CD4-positive, alpha-beta T cell treated with Interleukin-21 for 1 hour (primary cell): ENCODE data around the gene CTNNA3.
A peak's percentile ranks its signal among the peaks of the same experiment; 100 is the strongest.
"Not testable (repeated sequence)": the region's sequence is repeated elsewhere in the genome, so short reads cannot be mapped to it uniquely, and the experiment has no call there.

Experiments
- DNase-seq: peaks from one replicate; pipeline ENCODE4 v3.0.0-alpha.2; 2020

CTNNA3 gene

DNA sequence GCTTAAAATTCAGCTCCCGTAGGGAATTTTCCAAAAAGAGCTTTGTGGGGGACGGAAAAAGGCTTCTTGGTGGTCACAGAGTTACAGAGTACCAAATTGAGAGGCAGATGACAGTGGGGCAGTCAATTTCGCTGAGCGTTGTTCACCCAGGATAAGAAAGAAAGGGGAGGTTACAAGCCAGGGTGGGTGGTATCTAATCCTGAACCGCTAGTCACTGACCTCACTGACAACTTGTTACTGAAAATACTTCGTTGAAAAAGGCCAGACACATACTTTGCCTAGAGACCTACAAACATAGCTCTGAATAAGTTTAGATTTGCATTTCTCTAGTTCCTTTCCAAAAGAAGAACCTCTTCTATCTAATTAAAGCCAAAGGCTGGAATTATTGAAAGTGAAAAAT lies at the start of gene CTNNA3:
CTNNA3 (minus strand) TSS at position 167 of the 400 bp plus-strand sequence.
- no peak for DNase-seq

GRCh38 chr10:67735430-67735829 lies 39.4 kb upstream of the CTNNA3 start:
- peak; percentile 5 for DNase-seq

GRCh38 chr10:67733511-67733910 lies 37.5 kb upstream of the CTNNA3 start:
- no peak for DNase-seq

DNA sequence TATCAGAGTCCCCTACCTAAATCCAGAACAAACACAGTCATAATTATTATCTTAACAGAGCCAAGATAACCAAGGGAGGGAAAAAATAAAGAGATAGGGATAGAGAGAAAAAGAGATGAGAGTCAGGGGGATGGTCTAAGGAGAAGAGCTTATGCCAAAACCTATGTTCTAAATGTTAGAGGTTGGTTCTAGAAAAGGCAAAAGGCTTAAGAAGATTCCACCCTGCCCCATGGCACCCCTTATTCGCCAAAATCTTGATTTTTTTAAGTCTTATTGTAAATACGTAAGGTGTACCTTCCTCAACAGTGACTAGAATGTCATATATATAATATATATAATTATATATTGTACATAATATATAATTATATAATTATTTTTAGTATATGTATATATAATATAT lies 29.6 kb upstream of the CTNNA3 start:
- no peak for DNase-seq

DNA sequence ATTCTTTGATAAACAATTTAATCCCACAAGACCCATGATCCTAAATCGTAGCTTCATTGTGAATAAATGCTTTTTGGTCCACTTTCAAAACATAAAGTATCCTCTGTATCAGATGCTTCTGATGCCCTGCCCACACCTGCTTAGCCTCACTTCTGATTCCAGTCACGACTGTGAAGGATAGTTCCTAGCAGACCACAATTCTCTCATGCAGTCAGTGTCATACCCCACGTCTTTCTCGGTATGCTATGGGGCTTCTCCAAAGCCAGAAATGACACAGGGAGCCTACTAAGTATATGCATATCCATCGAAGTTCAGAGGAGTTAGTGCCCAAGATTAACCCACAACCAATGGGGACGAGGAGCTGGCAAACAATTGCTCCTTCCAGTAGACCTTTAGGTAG lies 27.6 kb upstream of the CTNNA3 start:
- DNase-seq: no peak

DNA sequence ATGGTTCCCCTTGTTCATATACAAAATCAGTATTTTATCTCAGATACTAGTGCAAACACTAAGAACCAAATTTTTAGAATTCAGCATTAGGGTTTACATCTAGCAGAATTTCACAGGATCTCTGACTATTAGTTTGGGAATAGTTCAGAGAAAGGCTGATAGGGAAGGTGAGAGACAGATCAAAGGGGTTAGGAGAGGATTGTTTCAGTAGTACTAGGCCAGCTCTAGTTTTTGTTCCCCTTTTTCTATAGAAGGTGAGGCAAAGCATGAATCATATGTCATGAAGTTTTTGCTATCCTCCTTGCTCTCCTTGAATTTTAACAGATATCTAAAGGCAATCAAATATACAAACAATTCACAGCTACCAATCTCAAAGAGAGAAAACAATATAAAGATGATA lies 26.1 kb upstream of the CTNNA3 start:
- no peak for DNase-seq

GRCh38 chr10:67716455-67716854 lies 20.5 kb upstream of the CTNNA3 start:
- not testable (repeated sequence) for DNase-seq

- no peak for DNase-seq
These were observed 9.9 kb upstream of the CTNNA3 start for GRCh38 chr10:67705921-67706320.

DNA sequence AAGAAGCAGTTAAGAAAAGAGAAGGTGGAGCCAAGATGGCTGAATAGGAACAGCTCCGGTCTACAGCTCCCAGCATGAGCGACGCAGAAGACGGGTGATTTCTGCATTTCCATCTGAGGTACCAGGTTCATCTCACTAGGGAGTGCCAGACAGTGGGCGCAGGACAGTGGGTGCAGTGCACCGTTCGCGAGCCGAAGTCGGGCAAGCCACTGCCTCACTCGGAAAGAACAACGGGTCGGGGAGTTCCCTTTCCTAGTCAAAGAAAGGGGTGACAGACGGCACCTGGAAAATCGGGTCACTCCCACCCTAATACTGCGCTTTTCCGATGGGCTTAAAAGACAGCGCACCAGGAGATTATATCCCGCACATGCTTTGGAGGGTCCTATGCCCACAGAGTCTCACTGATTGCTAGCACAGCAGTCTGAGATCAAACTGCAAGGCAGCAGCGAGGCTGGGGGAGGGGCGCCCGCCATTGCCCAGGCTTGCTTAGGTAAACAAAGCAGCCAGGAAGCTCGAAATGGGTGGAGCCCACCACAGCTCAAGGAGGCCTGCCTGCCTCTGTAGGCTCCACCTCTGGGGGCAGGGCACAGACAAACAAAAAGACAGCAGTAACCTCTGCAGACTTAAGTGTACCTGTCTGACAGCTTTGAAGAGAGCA lies 3.7 kb upstream of the CTNNA3 start:
- DNase-seq: not testable (repeated sequence)

DNA sequence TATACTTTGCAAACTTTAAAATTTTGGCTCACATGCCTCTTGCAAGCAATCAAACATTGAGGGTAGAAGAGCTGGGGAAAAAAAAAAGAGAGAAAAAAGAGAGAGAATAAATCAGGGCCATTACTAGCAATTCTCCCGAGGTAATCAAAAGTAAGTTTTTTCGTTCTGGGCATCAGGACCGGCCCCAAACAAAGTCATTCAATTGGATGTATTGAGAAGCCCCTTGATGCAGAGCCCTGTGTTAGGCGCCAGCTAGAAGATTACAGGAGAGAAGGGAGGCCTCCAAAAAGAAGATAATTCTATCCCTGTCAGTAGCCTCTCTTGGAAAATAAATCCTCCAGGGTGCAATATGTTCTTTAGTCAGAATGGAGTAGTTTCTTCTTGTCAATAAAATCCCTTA lies 2.2 kb upstream of the CTNNA3 start:
- no peak for DNase-seq

DNA sequence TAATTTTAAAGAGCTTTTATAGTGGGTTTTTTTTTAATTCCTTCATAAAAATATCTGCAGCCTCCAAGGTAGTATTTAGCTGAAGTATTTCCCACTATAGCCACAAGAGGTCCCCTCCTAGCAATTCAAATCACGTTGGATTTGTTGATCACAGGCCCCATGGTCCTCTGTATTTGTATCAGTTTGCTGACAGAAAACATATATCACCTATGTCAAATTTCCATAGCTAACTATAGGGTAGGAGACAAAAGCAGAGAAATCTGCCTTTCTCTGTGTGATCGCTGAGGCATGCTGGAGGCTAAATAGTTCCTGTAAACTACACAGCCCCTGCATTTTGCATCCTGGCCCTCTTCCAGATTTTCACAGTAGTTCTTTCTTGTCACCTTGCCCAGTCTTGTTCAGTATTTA lies 1.7 kb upstream of the CTNNA3 start:
- peak; percentile 66 for DNase-seq

DNA sequence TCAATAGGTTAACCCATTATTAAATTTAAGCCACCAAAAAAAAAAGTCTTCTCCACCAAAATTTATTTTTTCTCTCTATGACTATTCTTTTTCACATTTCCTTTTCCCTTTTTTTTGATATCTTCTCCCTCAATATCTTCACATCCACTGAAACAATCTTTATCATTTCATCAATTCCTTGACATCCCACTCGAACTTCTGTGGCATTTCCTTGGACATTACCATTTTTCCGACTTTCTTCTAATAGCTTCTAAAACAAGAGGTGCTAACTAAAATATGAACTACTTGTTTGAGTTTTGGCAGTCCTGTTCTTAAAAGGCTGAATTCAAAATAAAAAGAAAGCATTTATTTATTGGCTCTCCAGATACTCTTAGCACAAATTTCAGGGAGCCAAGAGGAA lies 684 bp upstream of the CTNNA3 start:
- DNase-seq: no peak

GRCh38 chr10:67695555-67695954 lies 440 bp downstream of the CTNNA3 start:
- no peak for DNase-seq

DNA sequence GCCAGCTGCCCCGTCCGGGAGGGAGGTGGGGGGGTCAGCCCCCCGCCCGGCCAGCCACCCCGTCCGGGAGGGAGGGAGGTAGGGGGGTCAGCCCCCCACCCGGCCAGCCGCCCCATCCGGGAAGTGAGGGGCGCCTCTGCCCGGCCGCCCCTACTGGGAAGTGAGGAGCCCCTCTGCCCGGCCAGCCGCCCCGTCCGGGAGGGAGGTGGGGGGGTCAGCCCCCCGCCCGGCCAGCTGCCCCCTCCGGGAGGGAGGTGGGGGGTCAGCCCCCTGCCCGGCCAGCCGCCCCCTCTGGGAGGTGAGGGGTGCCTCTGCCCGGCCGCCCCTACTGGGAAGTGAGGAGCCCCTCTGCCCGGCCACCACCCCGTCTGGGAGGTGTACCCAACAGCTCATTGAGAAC lies 4.1 kb downstream of the CTNNA3 start:
- not testable (repeated sequence) for DNase-seq

GRCh38 chr10:67690540-67690939 lies 5.5 kb downstream of the CTNNA3 start:
- DNase-seq: not testable (repeated sequence)

GRCh38 chr10:67684140-67684539 lies 11.9 kb downstream of the CTNNA3 start:
- DNase-seq: not testable (repeated sequence)

- no peak for DNase-seq
These were observed 17.5 kb downstream of the CTNNA3 start for GRCh38 chr10:67678335-67678974.

DNA sequence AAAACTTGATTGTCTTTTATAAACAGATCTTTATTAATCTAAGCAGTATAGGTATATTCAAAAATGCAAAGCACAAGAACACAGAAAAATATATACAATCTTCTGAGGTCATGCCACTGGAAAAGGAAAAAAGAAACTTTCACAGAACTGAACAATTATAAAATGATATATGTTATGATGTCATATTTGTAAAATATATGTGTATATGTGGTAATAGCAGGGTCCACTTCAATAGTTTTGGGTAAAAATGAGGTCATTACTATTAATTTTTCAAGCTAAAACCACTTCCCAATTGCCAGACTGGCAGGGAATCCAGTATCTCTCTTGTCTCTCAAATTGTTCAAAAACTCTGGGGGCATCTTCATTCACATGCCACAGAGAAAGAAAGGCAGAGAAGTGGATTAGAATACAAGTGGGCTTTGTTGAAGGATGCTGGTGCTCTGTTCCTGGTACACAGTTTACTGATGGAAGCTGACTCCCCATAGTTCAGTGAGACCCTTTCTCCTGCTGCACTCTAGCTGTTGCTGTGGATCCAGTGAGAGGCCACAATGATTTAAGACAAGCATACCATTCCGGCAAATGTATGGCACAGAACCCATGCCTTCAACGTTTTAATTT lies 19.7 kb downstream of the CTNNA3 start:
- no peak for DNase-seq

DNA sequence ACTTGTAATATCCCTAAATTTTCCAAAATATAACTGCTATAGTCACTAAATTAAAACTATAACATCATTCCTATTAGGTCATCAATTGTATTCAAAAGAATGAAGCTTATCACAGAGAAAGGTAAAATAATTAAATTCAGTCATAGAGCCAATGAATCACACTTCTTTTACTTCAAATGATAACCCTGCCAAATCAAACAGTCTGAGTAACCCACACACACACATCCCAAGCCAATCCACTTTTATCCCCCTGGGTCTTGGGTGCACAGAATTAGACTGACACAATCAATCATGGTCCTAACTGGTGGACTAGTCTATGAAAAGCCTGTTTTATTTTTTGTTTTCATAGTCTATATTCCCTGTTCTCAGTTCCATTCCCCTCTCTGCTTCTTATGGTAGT lies 25.6 kb downstream of the CTNNA3 start:
- DNase-seq: no peak

GRCh38 chr10:67669978-67670377 lies 26.0 kb downstream of the CTNNA3 start:
- DNase-seq: no peak

DNA sequence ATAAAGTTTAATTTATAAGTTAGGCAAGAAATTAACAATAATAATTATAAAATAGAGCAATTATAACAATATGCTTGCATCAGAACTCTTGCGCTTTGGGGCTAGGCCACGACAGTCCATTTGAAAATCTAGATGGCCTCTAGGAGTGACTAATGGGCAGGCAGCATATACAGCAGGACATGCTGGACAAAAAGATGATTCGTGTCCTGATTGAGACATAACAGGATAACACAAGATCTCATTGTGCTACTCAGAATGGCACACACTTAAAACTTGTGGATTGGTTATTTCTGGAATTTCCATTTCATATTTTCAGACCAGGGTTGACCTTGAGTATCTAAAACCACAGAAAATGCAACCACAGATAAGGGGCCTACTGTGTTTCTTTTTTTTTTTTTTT lies 27.5 kb downstream of the CTNNA3 start:
- no peak for DNase-seq

GRCh38 chr10:67667035-67667425 lies 29.0 kb downstream of the CTNNA3 start:
- no peak for DNase-seq

- peak; percentile 34 for DNase-seq
These were observed 29.5 kb downstream of the CTNNA3 start for GRCh38 chr10:67666416-67667034.

DNA sequence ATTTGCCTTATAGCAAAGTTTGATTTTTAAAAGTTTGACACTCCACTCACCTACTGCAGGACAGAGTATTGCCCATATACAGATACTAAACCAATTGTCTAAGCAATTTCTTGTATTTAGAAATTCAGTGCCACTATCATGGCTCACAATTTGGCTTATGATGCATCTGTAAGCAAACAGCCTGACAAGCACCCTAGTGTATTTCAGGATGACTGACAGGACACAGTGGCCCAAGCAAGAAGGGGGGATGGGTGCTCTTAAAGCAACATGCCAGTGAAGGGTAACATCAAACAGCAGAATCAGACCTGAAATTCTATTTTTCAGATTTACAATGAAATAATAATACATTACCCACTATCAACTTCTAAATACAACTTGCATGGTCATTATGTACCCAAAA lies 30.5 kb downstream of the CTNNA3 start:
- DNase-seq: no peak
